Erythroblast (primary cell): ENCODE measurements around the gene KIF13A.

ENCODE experiments used
- GATA1 ChIP-seq: IDR thresholded peaks from 2 replicates; pipeline ENCODE4 v1.6.1; 2011; ENCODE audit warnings: low read depth, mild to moderate bottlenecking, control low read depth, low read length, moderate library complexity
- POLR2A ChIP-seq: IDR thresholded peaks from 2 replicates; pipeline ENCODE4 v1.6.1; 2011; ENCODE audit warnings: mild to moderate bottlenecking, low read length

DNA sequence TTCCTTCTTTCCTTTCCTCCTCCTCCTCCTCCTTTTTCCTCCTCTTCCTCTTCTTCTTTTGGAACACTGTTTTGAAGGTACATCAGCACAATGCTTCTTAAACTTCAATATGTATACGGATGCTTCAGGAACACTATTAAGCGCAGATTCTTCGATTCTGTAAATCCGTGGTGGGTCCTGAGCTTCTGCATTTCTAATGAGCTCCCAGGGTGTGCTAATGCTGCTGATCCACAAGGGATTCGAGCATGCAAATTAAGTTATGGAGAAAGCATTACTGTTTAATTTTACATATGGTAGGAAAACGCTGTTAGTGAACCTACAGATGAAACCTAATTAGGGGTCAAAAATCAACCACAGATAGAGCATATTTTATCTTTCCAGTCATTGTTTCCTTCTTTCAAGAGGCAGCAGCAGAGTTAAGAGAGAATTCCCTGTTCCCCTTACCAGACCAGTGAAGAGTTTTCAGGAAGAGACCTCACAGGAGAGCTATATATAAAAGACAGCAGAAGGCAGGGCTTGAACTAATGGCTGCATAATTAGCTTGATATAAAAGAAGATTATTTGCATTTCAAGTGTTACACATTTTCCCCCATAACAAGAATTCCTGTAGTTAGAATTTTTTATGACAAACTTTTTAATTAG is 47.2 kb downstream of the KIF13A start:
- TF ChIP-seq POLR2A = no peak
- TF ChIP-seq GATA1 = no peak
